NT2/D1 (cell line): Measurements from ENCODE around the gene CCDC172.
"Not testable (repeated sequence)": the region's sequence is repeated elsewhere in the genome, so short reads cannot be mapped to it uniquely, and the experiment has no call there.

Experiments used
- DNase-seq: peaks from one replicate; pipeline ENCODE4 v3.0.0-alpha.2; 2011; ENCODE audit warnings: low read depth, low spot score
- H3K27me3 ChIP-seq: 2 replicates; pipeline ENCODE4 v1.6.0; 2011; ENCODE audit warnings: mild to moderate bottlenecking; ENCODE audit not compliant: insufficient read length, insufficient read depth
- H3K36me3 ChIP-seq: 2 replicates; pipeline ENCODE4 v1.6.1; 2011; ENCODE audit warnings: mild to moderate bottlenecking, low read length, mixed read lengths; ENCODE audit not compliant: insufficient read depth, insufficient read length
- H3K4me1 ChIP-seq: 2 replicates; pipeline ENCODE4 v1.5.1; 2011; ENCODE audit not compliant: insufficient read depth, insufficient read length
- H3K4me3 ChIP-seq: 2 replicates; pipeline ENCODE4 v1.5.1; 2011; ENCODE audit warnings: low read depth; ENCODE audit not compliant: insufficient read length
- H3K9ac ChIP-seq: 2 replicates; pipeline ENCODE4 v1.6.0; 2011; ENCODE audit warnings: low read depth; ENCODE audit not compliant: insufficient read length
- H3K9me3 ChIP-seq: 2 replicates; pipeline ENCODE4 v1.5.1; 2011; ENCODE audit warnings: mild to moderate bottlenecking, low read length; ENCODE audit not compliant: insufficient read depth
- SUZ12 ChIP-seq: IDR thresholded peaks from 2 replicates; pipeline ENCODE4 v1.6.1; 2011; ENCODE audit not compliant: insufficient read length, insufficient read depth; ENCODE audit errors: extremely low read depth
- YY1 ChIP-seq: IDR thresholded peaks from 2 replicates; pipeline ENCODE4 v1.6.1; 2011; ENCODE audit not compliant: insufficient read length, insufficient read depth
- ZNF274 ChIP-seq: IDR thresholded peaks from 2 replicates; pipeline ENCODE4 v1.6.1; 2011; ENCODE audit warnings: mild to moderate bottlenecking, low read depth, low read length

Gene CCDC172

DNA sequence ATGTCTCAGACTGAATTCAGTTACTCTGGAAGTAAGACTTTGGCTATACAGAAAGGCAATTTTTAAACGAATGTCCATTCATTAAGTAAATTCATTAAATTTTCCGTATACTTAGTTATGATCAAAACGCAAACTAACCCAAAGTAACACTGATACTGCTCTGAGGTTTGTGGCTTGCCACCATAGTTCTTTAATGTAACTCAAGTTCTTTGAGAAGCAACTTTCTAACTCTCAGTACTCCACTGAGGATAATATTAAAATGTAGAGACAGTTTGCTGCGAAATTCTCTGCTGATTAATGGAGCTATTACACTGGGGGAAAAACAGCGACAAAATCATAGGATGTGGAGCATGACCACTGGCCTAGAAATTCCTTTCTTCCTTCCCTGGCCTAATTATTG, 58.0 kb downstream of the CCDC172 start:
- Histone ChIP-seq H3K9me3 (no peaks in the 10 kb centered on the region), H3K4me3 (no peak overlapping the region), H3K4me1 (no peaks in the 10 kb centered on the region), H3K27me3 (no peaks in the 10 kb centered on the region), H3K9ac (no peak overlapping the region), H3K36me3 (no peaks in the 10 kb centered on the region)
- DNase-seq: no peak
- TF ChIP-seq YY1 (no peak), ZNF274 (no peak), SUZ12 (no peak)

DNA sequence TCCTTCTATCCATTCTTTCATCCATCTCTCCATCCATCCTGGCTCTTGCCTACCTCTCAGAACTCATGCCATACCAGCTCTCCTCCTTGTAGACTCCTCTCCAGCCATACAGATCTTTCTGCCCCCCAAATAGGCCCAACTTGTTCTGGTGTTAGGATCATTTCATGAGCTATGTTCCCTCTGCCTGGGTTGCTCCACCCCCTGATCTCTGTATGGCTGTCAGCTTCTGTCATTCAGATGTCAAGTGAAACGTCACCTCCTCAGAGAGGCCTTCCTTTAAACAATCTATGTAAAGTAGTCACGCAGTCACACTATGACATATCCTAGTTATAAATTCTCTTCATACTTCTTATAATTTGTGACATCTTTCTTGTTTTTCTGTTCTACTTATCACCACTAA, 61.1 kb downstream of the CCDC172 start:
- no peaks in the 10 kb centered on the region for H3K36me3 ChIP-seq
- H3K9ac ChIP-seq: no peak overlapping the region
- no peaks in the 10 kb centered on the region for H3K4me1 ChIP-seq
- H3K27me3 ChIP-seq: no peaks in the 10 kb centered on the region
- DNase-seq: no peak
- H3K9me3 ChIP-seq: no peaks in the 10 kb centered on the region
- no peak for TF ChIP-seq ZNF274
- no peak for TF ChIP-seq YY1
- TF ChIP-seq SUZ12: no peak
- no peak overlapping the region for H3K4me3 ChIP-seq

DNA sequence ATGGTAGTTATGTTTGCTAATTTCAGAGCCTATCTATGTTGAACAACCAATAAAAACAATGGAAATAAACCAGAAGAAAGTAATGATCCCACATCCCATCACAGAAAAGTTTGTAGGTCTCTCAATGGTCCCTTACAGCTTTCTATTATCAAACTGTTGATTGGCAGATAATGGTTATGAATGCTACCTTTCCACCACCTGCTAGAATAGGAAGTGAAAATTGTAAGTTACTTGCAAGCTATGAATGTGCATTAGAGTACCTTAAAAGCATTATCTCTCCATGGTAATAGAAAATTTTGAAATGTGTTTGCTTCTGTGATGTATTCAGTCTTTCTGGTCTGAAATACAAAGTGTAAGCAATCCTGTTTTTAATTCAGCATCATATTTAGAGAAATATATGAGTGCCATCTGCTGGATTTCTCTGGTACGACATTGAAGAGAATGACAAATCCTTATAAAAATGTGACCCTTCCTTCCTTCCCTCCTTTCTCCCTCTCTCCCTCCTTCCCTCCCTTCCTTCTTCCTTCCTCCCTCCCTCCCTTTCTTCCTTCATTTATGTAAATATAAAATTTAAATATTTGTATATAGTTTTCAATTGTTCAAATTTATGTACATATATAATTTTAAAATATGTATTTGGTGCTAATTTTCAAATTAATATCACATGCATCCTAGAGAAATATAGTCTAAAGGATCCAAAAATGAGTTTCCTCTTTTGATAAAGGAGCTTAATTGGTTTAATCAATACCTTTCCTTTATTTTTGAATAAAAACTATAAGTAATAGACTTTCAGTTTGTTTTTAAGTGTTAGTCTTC, 62.0 kb downstream of the CCDC172 start:
- Histone ChIP-seq H3K36me3 (no peaks in the 10 kb centered on the region), H3K4me3 (no peak overlapping the region), H3K27me3 (no peaks in the 10 kb centered on the region), H3K4me1 (no peaks in the 10 kb centered on the region), H3K9me3 (no peaks in the 10 kb centered on the region), H3K9ac (no peak overlapping the region)
- no peak for TF ChIP-seq SUZ12
- TF ChIP-seq ZNF274: no peak
- no peak for TF ChIP-seq YY1
- DNase-seq: peak; percentile 33

GRCh38 chr10:116393246-116393831, 69.1 kb downstream of the CCDC172 start:
- not testable (repeated sequence) for H3K36me3 ChIP-seq, DNase-seq, H3K4me3 ChIP-seq, H3K9me3 ChIP-seq, H3K27me3 ChIP-seq, H3K4me1 ChIP-seq, H3K9ac ChIP-seq

GRCh38 chr10:116395223-116395985, 71.2 kb downstream of the CCDC172 start:
- Histone ChIP-seq H3K36me3 (no peaks in the 10 kb centered on the region), H3K27me3 (no peaks in the 10 kb centered on the region), H3K9me3 (no peaks in the 10 kb centered on the region), H3K4me3 (no peak overlapping the region), H3K4me1 (no peaks in the 10 kb centered on the region), H3K9ac (no peak overlapping the region)
- DNase-seq: no peak
- TF ChIP-seq SUZ12 (no peak), ZNF274 (no peak), YY1 (no peak)

GRCh38 chr10:116398224-116398623, 74.0 kb downstream of the CCDC172 start:
- Histone ChIP-seq H3K9me3 (no peaks in the 10 kb centered on the region), H3K4me1 (no peaks in the 10 kb centered on the region), H3K4me3 (no peak overlapping the region), H3K9ac (no peak overlapping the region), H3K36me3 (no peaks in the 10 kb centered on the region), H3K27me3 (no peaks in the 10 kb centered on the region)
- DNase-seq: no peak
- TF ChIP-seq YY1 (no peak), ZNF274 (no peak), SUZ12 (no peak)

DNA sequence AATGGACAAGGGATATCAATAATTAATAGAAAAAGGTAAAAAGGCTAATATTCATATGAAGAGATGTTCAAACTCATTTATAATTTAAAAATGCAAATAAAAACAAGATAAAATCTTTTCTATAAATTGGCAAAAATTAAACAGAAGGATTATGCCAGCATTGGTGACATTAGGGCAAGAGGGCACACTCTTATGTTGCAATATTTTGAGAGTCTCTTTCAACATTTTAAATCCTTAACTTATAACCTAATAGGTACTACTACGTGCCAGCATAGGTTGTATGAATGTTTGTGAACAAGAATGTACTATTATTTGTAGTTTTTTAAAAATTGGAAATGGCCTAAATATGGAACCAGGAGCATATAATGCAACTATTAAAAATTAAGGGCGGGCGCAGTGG, 78.6 kb downstream of the CCDC172 start:
- no peak for TF ChIP-seq SUZ12
- TF ChIP-seq ZNF274: no peak
- TF ChIP-seq YY1: no peak
- no peaks in the 10 kb centered on the region for H3K4me1 ChIP-seq
- H3K36me3 ChIP-seq: no peaks in the 10 kb centered on the region
- H3K27me3 ChIP-seq: no peaks in the 10 kb centered on the region
- no peak overlapping the region for H3K9ac ChIP-seq
- no peak for DNase-seq
- no peak overlapping the region for H3K4me3 ChIP-seq
- no peaks in the 10 kb centered on the region for H3K9me3 ChIP-seq
